ENCODE measurements around the gene USP44. TPM values are rescaled to one million over a fixed set of nuclear protein-coding genes. Genes with fewer than 3 reads are reported as not detected.
A peak's percentile ranks its signal among the peaks of the same experiment; 100 is the strongest.

USP44 gene
- total RNA-seq = 1 to 10 TPM; 6.6 to 7.6 TPM

DNA sequence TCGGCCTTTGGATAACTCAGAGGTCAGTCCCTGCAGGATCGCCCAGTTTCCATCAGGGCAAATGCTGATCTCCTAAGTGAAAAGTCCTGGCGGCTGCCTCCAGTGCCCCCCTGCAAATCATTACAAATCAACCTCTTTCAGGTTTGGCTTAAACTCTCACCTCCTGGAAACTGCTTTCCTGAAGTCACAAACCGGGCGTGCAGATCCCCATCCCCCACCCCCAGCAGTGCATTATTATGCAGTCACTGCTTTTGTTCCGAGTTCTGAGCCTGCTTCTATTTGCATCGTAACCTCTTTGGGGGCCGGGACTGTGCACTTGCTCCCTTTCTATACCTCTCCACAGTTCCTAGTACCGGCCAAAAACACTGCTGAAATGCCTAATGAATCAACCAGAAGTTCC lies at the start of gene USP44:
USP44 (minus strand) TSS at position 172 of the 400 bp plus-strand sequence. CDS start 17,220 bp downstream, outside the sequence.
- H3K4me3 Mint-ChIP-seq = peak within 1 kb of the TSS; percentile 76
- H3K4me1 Mint-ChIP-seq (ENCODE audit: low read depth) = peaks cover 46% of the 10 kb centered on the region
- H3K27me3 Mint-ChIP-seq (ENCODE audit: low read depth) = no peaks in the 10 kb centered on the region
- CTCF ChIA-PET = interaction anchor here (0.6 kb wide), 1 partner anchor 239 kb away, joined by 3 read pairs; no protein-coding TSS in a partner anchor
- peak within 1 kb of the TSS; percentile 93 for H3K27ac Mint-ChIP-seq
- H3K9me3 Mint-ChIP-seq = peaks cover 7% of the 10 kb centered on the region
- H3K36me3 Mint-ChIP-seq (ENCODE audit: low read depth) = peaks cover 5% of the 10 kb centered on the region
- DNase-seq = peak; percentile 44
- intact Hi-C loops (cut with micrococcal nuclease) = loop anchor here (2.0 kb wide), 1 partner anchor 483 kb away; the partner anchor contains the start of gene LTA4H

GRCh38 chr12:95600567-95600966 lies 49.3 kb upstream of the USP44 start:
- Mint-ChIP-seq H3K36me3 (ENCODE audit: low read depth) (no peaks in the 10 kb centered on the region), H3K4me1 (ENCODE audit: low read depth) (no peaks in the 10 kb centered on the region), H3K27ac (no peak overlapping the region), H3K9me3 (no peaks in the 10 kb centered on the region), H3K27me3 (ENCODE audit: low read depth) (no peaks in the 10 kb centered on the region), H3K4me3 (no peak overlapping the region)
- intact Hi-C loops (cut with micrococcal nuclease) = no loop called here
- CTCF ChIA-PET = no interaction called here
- no peak for DNase-seq

DNA sequence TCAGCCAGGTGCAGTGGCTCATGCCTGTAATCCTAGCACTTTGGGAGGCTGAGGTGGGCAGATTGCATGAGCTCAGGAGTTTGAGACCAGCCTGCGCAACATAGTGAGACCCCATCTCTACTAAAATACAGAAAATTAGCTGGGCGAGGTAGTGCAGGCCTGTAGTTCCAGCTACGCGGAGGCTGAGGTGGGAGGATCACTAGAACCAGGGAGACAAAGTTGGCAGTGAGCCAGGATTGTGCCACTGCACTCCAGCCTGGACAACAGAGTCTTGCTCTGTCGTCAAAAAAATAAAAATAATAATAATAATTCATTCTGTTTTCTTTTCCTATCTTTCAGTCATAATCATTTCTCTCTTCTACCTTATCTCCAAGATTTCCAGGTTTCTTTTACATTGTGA lies 48.6 kb upstream of the USP44 start:
- Mint-ChIP-seq H3K4me1 (ENCODE audit: low read depth) (no peaks in the 10 kb centered on the region), H3K36me3 (ENCODE audit: low read depth) (no peaks in the 10 kb centered on the region), H3K4me3 (no peak overlapping the region), H3K27ac (no peak overlapping the region), H3K27me3 (ENCODE audit: low read depth) (no peaks in the 10 kb centered on the region), H3K9me3 (no peaks in the 10 kb centered on the region)
- CTCF ChIA-PET = no interaction called here
- no peak for DNase-seq
- intact Hi-C loops (cut with micrococcal nuclease) = no loop called here

DNA sequence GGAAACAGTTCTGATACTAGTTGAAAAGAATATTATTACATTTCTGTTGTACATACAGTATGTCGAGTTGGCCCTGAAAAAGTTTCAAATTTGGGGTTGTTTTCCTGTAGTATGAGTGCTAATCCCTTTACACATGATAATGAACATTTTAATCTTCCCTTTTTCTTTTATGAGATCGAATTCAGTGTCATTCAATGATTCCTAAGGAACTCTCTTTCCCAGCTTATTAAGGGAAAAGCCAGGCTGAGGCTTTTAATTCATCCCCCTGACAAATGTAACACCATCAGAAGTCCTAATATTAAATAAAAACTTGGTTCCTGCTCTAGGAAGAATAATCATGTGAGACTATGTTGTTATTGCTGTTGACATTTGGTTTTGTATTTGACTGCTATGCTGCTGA lies 42.9 kb upstream of the USP44 start:
- DNase-seq = no peak

GRCh38 chr12:95593266-95593871 lies 42.1 kb upstream of the USP44 start:
- Mint-ChIP-seq H3K4me1 (ENCODE audit: low read depth) (no peaks in the 10 kb centered on the region), H3K36me3 (ENCODE audit: low read depth) (no peaks in the 10 kb centered on the region), H3K9me3 (no peaks in the 10 kb centered on the region), H3K4me3 (no peak overlapping the region), H3K27ac (no peak overlapping the region), H3K27me3 (ENCODE audit: low read depth) (no peaks in the 10 kb centered on the region)
- intact Hi-C loops (cut with micrococcal nuclease) = no loop called here
- DNase-seq = no peak
- CTCF ChIA-PET = interaction anchor here (0.9 kb wide), 1 partner anchor 405 kb away, joined by 5 read pairs; no protein-coding TSS in a partner anchor

More for the DNA sequence above, 42.9 kb upstream of the USP44 start:
- Mint-ChIP-seq H3K4me1 (ENCODE audit: low read depth) (no peaks in the 10 kb centered on the region), H3K4me3 (no peak overlapping the region), H3K9me3 (no peaks in the 10 kb centered on the region), H3K27me3 (ENCODE audit: low read depth) (no peaks in the 10 kb centered on the region), H3K36me3 (ENCODE audit: low read depth) (no peaks in the 10 kb centered on the region), H3K27ac (no peak overlapping the region)
- CTCF ChIA-PET = interaction anchor here (0.5 to 0.9 kb wide), 2 partner anchors 134 to 405 kb away, joined by 3 to 5 read pairs; no protein-coding TSS in a partner anchor
- intact Hi-C loops (cut with micrococcal nuclease) = no loop called here

- Mint-ChIP-seq H3K4me1 (ENCODE audit: low read depth) (no peaks in the 10 kb centered on the region), H3K27ac (no peak overlapping the region), H3K9me3 (no peaks in the 10 kb centered on the region), H3K4me3 (no peak overlapping the region), H3K27me3 (ENCODE audit: low read depth) (peaks cover 3% of the 10 kb centered on the region), H3K36me3 (ENCODE audit: low read depth) (no peaks in the 10 kb centered on the region)
- intact Hi-C loops (cut with micrococcal nuclease) = no loop called here
- DNase-seq = no peak
- CTCF ChIA-PET = no interaction called here
Measured at GRCh38 chr12:95591731-95592130, 40.5 kb upstream of the USP44 start.

- intact Hi-C loops (cut with micrococcal nuclease) = no loop called here
- Mint-ChIP-seq H3K4me3 (no peak overlapping the region), H3K27me3 (ENCODE audit: low read depth) (peaks cover 3% of the 10 kb centered on the region), H3K36me3 (ENCODE audit: low read depth) (no peaks in the 10 kb centered on the region), H3K9me3 (no peaks in the 10 kb centered on the region), H3K4me1 (ENCODE audit: low read depth) (no peaks in the 10 kb centered on the region), H3K27ac (no peak overlapping the region)
- CTCF ChIA-PET = no interaction called here
- no peak for DNase-seq
Measured at GRCh38 chr12:95590775-95591174, 39.5 kb upstream of the USP44 start.

DNA sequence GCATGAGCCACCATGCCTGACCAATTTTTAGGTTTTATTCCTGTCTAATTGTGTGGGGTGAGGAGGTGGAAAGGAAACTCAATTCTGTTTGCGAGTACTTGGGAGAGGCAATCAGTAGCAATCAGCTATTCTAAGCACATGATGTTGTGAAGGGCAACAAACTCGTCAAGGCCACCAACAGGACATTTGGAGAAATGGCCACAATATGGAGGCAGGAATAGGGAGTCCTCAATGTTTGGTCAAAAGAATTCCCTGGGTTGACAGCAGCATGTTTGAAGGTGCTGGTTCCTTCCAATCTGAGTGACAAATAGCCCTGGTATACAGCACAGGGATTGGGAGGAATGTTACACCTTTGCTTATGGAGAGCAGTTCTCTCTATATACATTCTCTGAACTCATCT lies 32.7 kb upstream of the USP44 start:
- H3K4me1 Mint-ChIP-seq (ENCODE audit: low read depth) = no peaks in the 10 kb centered on the region
- H3K27me3 Mint-ChIP-seq (ENCODE audit: low read depth) = peaks cover 3% of the 10 kb centered on the region
- H3K27ac Mint-ChIP-seq = no peak overlapping the region
- no peaks in the 10 kb centered on the region for H3K36me3 Mint-ChIP-seq (ENCODE audit: low read depth)
- no peak overlapping the region for H3K4me3 Mint-ChIP-seq
- H3K9me3 Mint-ChIP-seq = no peaks in the 10 kb centered on the region
- no peak for DNase-seq
- CTCF ChIA-PET = no interaction called here
- intact Hi-C loops (cut with micrococcal nuclease) = loop anchor here (2.0 kb wide), 1 partner anchor 231 kb away; no protein-coding TSS in a partner anchor

DNA sequence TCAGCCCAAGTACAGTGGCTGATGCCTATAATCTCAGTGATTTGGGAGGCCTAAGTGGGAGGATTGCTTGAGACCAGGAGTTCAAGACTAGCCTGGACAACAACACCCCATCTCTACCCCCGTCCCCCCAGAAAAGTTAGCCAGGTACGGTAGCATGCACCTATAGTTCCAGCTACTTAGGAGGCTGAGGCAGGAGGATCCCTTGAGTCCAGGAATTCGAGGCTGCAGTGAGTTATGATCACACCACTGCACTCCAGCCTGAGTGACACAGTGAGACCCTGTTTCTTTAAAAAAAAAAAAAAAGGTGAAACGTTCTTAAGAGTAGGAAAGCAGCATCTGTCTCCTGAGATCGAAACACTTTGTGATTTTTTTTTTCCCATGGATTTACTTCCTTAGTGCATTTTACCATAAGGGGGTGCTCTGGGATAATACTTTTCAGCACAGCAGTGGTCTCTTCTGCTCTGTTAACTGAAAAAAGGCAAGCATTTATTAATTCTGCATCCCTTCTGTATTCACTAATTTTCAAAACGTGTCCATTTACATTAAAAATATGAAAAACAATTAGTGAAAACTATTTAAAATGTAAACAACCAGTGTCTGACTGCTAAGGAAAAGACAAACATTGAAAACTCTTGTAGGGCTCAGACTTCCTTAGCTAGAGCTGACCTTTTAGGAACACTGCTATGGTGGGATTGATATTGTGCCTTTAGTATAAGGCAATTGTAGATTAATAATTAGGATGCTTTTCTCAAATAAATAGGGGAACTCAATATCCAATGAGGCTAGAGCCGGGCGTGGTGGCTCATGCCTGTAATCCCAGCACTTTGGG lies 31.2 kb upstream of the USP44 start:
- H3K27me3 Mint-ChIP-seq (ENCODE audit: low read depth) = peaks cover 3% of the 10 kb centered on the region
- no peaks in the 10 kb centered on the region for H3K9me3 Mint-ChIP-seq
- CTCF ChIA-PET = interaction anchor here (1.0 kb wide), 2 partner anchors 11 to 417 kb away, joined by 3 to 4 read pairs; no protein-coding TSS in a partner anchor
- no peak overlapping the region for H3K27ac Mint-ChIP-seq
- DNase-seq = no peak
- intact Hi-C loops (cut with micrococcal nuclease) = loop anchor here (2.0 kb wide), 1 partner anchor 232 kb away; no protein-coding TSS in a partner anchor
- no peaks in the 10 kb centered on the region for H3K4me1 Mint-ChIP-seq (ENCODE audit: low read depth)
- H3K4me3 Mint-ChIP-seq = no peak overlapping the region
- no peaks in the 10 kb centered on the region for H3K36me3 Mint-ChIP-seq (ENCODE audit: low read depth)

DNA sequence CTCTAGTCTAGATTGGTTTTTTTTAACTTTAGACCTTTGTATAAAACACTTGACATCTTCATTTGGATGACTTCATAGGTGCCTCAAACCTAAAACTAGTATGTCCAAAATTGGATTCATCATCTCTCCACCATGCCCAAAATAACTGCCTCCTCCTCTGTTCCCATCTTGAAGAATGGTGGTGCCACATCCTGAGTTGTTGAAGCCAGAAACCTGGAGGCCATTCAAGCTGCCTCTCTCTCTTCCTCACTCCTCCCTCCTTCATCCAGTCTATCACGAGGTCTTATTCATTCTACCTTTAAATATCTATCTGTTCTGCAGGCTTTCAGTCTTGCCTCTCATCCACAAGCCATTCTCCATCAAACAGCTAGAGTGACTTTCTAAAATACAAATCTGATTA lies 26.5 kb upstream of the USP44 start:
- peaks cover 4% of the 10 kb centered on the region for H3K27me3 Mint-ChIP-seq (ENCODE audit: low read depth)
- no peaks in the 10 kb centered on the region for H3K9me3 Mint-ChIP-seq
- no peaks in the 10 kb centered on the region for H3K36me3 Mint-ChIP-seq (ENCODE audit: low read depth)
- CTCF ChIA-PET = interaction anchor here (0.6 kb wide), 1 partner anchor 38 kb away, joined by 4 read pairs; no protein-coding TSS in a partner anchor
- intact Hi-C loops (cut with micrococcal nuclease) = no loop called here
- no peak overlapping the region for H3K27ac Mint-ChIP-seq
- H3K4me3 Mint-ChIP-seq = no peak overlapping the region
- H3K4me1 Mint-ChIP-seq (ENCODE audit: low read depth) = peaks cover 14% of the 10 kb centered on the region
- no peak for DNase-seq

- Mint-ChIP-seq H3K9me3 (no peaks in the 10 kb centered on the region), H3K36me3 (ENCODE audit: low read depth) (no peaks in the 10 kb centered on the region), H3K4me1 (ENCODE audit: low read depth) (peaks cover 21% of the 10 kb centered on the region), H3K27me3 (ENCODE audit: low read depth) (peaks cover 4% of the 10 kb centered on the region), H3K27ac (no peak overlapping the region), H3K4me3 (no peak overlapping the region)
- intact Hi-C loops (cut with micrococcal nuclease) = no loop called here
- CTCF ChIA-PET = interaction anchor here (1.0 to 1.1 kb wide), 2 partner anchors 40 to 251 kb away, joined by 3 read pairs; no protein-coding TSS in a partner anchor
- DNase-seq = no peak
Measured at GRCh38 chr12:95574799-95575452, 23.6 kb upstream of the USP44 start.

GRCh38 chr12:95573951-95574576 lies 22.8 kb upstream of the USP44 start:
- intact Hi-C loops (cut with micrococcal nuclease) = no loop called here
- Mint-ChIP-seq H3K36me3 (ENCODE audit: low read depth) (no peaks in the 10 kb centered on the region), H3K4me1 (ENCODE audit: low read depth) (peaks cover 21% of the 10 kb centered on the region), H3K4me3 (no peak overlapping the region), H3K27ac (no peak overlapping the region), H3K9me3 (no peaks in the 10 kb centered on the region), H3K27me3 (ENCODE audit: low read depth) (peaks cover 4% of the 10 kb centered on the region)
- DNase-seq = no peak
- CTCF ChIA-PET = interaction anchor here (1.1 kb wide), 1 partner anchor 39 kb away, joined by 3 read pairs; no protein-coding TSS in a partner anchor
